SK-N-SH treated with all-trans-retinoic acid at 6 μM for 48 hours (cell line): ENCODE measurements around the gene GALNTL6.

Experiments used
- ATAC-seq: fragments of 200-7000 bp; cut with Tn5 transposase; 3 replicates; pipeline ENCODE4 v1.9.1; 2020; ENCODE audit warnings: mild to moderate bottlenecking, moderate library complexity
- BACH2 ChIP-seq: fragments of 250-450 bp; sonication (Bioruptor Pico); IDR thresholded peaks from 2 replicates; pipeline ENCODE4 v1.9.0; 2021; ENCODE audit warnings: mild to moderate bottlenecking, borderline replicate concordance
- CREB5 ChIP-seq: fragments of 250-450 bp; sonication (Bioruptor Pico); IDR thresholded peaks from 2 replicates; pipeline ENCODE4 v1.5.1; 2020; ENCODE audit warnings: low read depth, mild to moderate bottlenecking, moderate library complexity
- CSDC2 ChIP-seq: fragments of 250-450 bp; sonication (Bioruptor Pico); IDR thresholded peaks from 2 replicates; pipeline ENCODE4 v1.5.0; 2020; ENCODE audit warnings: mild to moderate bottlenecking, moderate library complexity
- CSRNP3 ChIP-seq: fragments of 250-450 bp; sonication (Bioruptor Pico); IDR thresholded peaks from 2 replicates; pipeline ENCODE4 v1.5.1; 2021; ENCODE audit warnings: mild to moderate bottlenecking, moderate library complexity
- ESRRG ChIP-seq: fragments of 250-450 bp; sonication (Bioruptor Pico); IDR thresholded peaks from 2 replicates; pipeline ENCODE4 v1.6.1; 2021; ENCODE audit warnings: mild to moderate bottlenecking
- GLIS3 ChIP-seq: fragments of 250-450 bp; sonication (Bioruptor Pico); IDR thresholded peaks from 2 replicates; pipeline ENCODE4 v1.5.0; 2020; ENCODE audit warnings: mild to moderate bottlenecking, moderate library complexity
- ISL1 ChIP-seq: fragments of 250-450 bp; sonication (Bioruptor Pico); IDR thresholded peaks from 2 replicates; pipeline ENCODE4 v2.1.2; 2022; ENCODE audit warnings: mild to moderate bottlenecking, moderate library complexity
- OSR1 ChIP-seq: fragments of 250-450 bp; sonication (Bioruptor Pico); IDR thresholded peaks from 2 replicates; pipeline ENCODE4 v1.8.0; 2022; ENCODE audit warnings: moderate library complexity, mild to moderate bottlenecking, inconsistent platforms
- PATZ1 ChIP-seq: fragments of 250-450 bp; sonication (Bioruptor Pico); IDR thresholded peaks from 2 replicates; pipeline ENCODE4 v1.8.0; 2020; ENCODE audit warnings: mild to moderate bottlenecking, moderate library complexity, borderline replicate concordance
- POU6F1 ChIP-seq: fragments of 250-450 bp; sonication (Bioruptor Pico); IDR thresholded peaks from 2 replicates; pipeline ENCODE4 v1.8.0; 2021; ENCODE audit warnings: low read depth, mild to moderate bottlenecking, moderate library complexity, borderline replicate concordance
- PPARA ChIP-seq: fragments of 250-450 bp; sonication (Bioruptor Pico); IDR thresholded peaks from 2 replicates; pipeline ENCODE4 v1.5.0; 2020; ENCODE audit warnings: mild to moderate bottlenecking, borderline replicate concordance
- RARB ChIP-seq: fragments of 250-450 bp; sonication (Bioruptor Pico); IDR thresholded peaks from 2 replicates; pipeline ENCODE4 v1.8.0; 2021; ENCODE audit warnings: mild to moderate bottlenecking, moderate library complexity
- SNAI2 ChIP-seq: fragments of 250-450 bp; sonication (Bioruptor Pico); IDR thresholded peaks from 2 replicates; pipeline ENCODE4 v1.5.0; 2020; ENCODE audit warnings: mild to moderate bottlenecking, moderate library complexity
- TCF4 ChIP-seq: fragments of 250-450 bp; sonication (Bioruptor Pico); IDR thresholded peaks from 2 replicates; pipeline ENCODE4 v1.8.0; 2021; ENCODE audit warnings: mild to moderate bottlenecking, moderate library complexity, borderline replicate concordance
- TOX ChIP-seq: fragments of 250-450 bp; sonication (Bioruptor Pico); IDR thresholded peaks from 2 replicates; pipeline ENCODE4 v1.8.0; 2021; ENCODE audit warnings: mild to moderate bottlenecking, moderate library complexity, borderline replicate concordance
- TSHZ2 ChIP-seq: fragments of 250-450 bp; sonication (Bioruptor Pico); IDR thresholded peaks from 2 replicates; pipeline ENCODE4 v1.5.0; 2020; ENCODE audit warnings: mild to moderate bottlenecking, moderate library complexity
- ZC3H10 ChIP-seq: fragments of 250-450 bp; sonication (Bioruptor Pico); IDR thresholded peaks from 2 replicates; pipeline ENCODE4 v1.5.1; 2021; ENCODE audit warnings: mild to moderate bottlenecking, moderate library complexity
- ZFP3 ChIP-seq: fragments of 250-450 bp; sonication (Bioruptor Pico); IDR thresholded peaks from 2 replicates; pipeline ENCODE4 v1.5.0; 2020; ENCODE audit warnings: mild to moderate bottlenecking, moderate library complexity
- ZFP30 ChIP-seq: fragments of 450-650 bp; formaldehyde crosslinking; IDR thresholded peaks from 2 replicates; pipeline ENCODE4 v1.5.0; 2022; ENCODE audit warnings: mild to moderate bottlenecking, moderate library complexity
- ZNF565 ChIP-seq: fragments of 450-650 bp; formaldehyde crosslinking; conservative IDR thresholded peaks from 2 replicates; pipeline ENCODE4 v1.5.0; 2020; ENCODE audit warnings: low read depth, mild to moderate bottlenecking, moderate library complexity
- ZNF70 ChIP-seq: fragments of 450-650 bp; formaldehyde crosslinking; IDR thresholded peaks from 2 replicates; pipeline ENCODE4 v1.5.0; 2020; ENCODE audit warnings: mild to moderate bottlenecking, moderate library complexity
- ZNF8 ChIP-seq: fragments of 450-650 bp; formaldehyde crosslinking; IDR thresholded peaks from 2 replicates; pipeline ENCODE4 v1.5.0; 2020; ENCODE audit warnings: mild to moderate bottlenecking, moderate library complexity

GALNTL6 gene

GRCh38 chr4:172656055-172656454 lies 842.9 kb downstream of the GALNTL6 start:
- no peak for ATAC-seq
- TF ChIP-seq CSRNP3 (CRISPR knock-in tag) (no peak), ISL1 (CRISPR knock-in tag) (no peak), TOX (no peak), PPARA (CRISPR knock-in tag) (no peak), CSDC2 (CRISPR knock-in tag) (no peak), ZFP3 (CRISPR knock-in tag) (no peak), CREB5 (CRISPR knock-in tag) (no peak), GLIS3 (CRISPR knock-in tag) (no peak), ZNF70 (no peak), ZC3H10 (CRISPR knock-in tag) (no peak), POU6F1 (no peak), BACH2 (CRISPR knock-in tag) (no peak), TCF4 (no peak), OSR1 (CRISPR knock-in tag) (no peak), PATZ1 (CRISPR knock-in tag) (no peak), ZFP30 (CRISPR knock-in tag) (no peak), RARB (CRISPR knock-in tag) (no peak)

GRCh38 chr4:172657081-172657480 lies 843.9 kb downstream of the GALNTL6 start:
- TF ChIP-seq ZNF565 (no peak), RARB (CRISPR knock-in tag) (no peak), ZNF70 (no peak), POU6F1 (no peak), TOX (no peak), ZNF8 (CRISPR knock-in tag) (no peak), TCF4 (no peak), PATZ1 (CRISPR knock-in tag) (no peak), CREB5 (CRISPR knock-in tag) (no peak), TSHZ2 (CRISPR knock-in tag) (no peak), ZC3H10 (CRISPR knock-in tag) (no peak), ISL1 (CRISPR knock-in tag) (no peak), PPARA (CRISPR knock-in tag) (no peak), SNAI2 (CRISPR knock-in tag) (no peak), ESRRG (CRISPR knock-in tag) (no peak), GLIS3 (CRISPR knock-in tag) (no peak)
- ATAC-seq: no peak
